ENCODE results near the gene PLA2G15. TPM values are rescaled to one million over a fixed set of nuclear protein-coding genes. Genes with fewer than 3 reads are reported as not detected.

The PLA2G15 gene
- total and polyA plus RNA-seq, 2 donors (not counting 1 experiment from before 2014, with no cell fraction given) = 6.1 to 12.5 TPM

DNA sequence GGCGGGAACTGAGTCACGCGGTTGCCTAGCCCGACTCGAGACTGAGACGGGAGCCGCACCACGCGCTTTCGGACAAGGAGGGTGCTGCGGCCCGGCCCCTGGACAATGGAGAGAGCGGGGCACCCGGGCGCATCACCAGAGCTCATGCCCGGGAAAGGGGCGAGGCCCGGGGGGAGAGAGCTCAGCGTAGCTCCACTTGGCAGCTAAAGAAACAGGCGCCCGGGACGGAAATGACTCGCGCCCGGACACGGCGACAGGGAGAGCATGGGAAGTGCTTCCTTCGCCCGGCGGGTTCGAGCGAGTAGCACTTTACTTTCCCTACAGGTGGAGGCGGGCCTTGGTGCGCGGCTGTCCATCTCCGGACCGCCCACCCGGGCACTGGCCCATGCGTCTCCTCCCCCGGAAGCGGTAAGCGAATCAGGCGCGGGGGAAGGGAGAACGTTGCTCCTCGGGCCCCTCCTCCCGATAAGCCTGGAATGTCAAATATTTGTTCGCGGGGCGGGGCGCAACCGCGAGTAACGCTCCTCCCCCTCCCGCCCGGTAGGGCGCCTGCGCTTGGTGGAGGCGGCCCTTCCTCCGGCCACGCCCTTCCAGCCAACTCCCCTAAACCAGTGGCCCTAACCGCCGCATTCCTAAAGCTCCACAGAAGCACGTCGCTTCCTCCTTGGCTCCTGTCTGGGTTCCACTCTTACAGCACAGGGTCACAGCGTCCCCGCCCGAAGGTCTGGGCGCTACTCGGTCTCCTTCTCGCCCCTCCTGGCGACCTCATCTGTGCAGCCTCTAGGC is 7.7 kb upstream of the PLA2G15 start:
- Histone ChIP-seq H3K27me3 (replicated peaks in 1 of 4; ENCODE audit: control extremely low read depth in 1 of 4, control insufficient read depth in 3 of 4, insufficient read depth in 4 of 4, low read length in 3 of 4) (no peaks in the 10 kb centered on the region), H3K79me2 (ENCODE audit: control insufficient read depth, insufficient read depth, low read length) (no peaks in the 10 kb centered on the region), H2AFZ (ENCODE audit: insufficient read depth, low read depth, low read length, poor library complexity, severe bottlenecking) (peak overlapping the region; percentile 84), H3K27ac (ENCODE audit: low read length in 2 of 2) (no peak overlapping the region), H3K36me3 (replicated peaks in 1 of 2; ENCODE audit: control extremely low read depth in 1 of 2, control insufficient read depth in 1 of 2, extremely low read depth in 1 of 2, insufficient read depth in 2 of 2, low read length in 1 of 2) (no peaks in the 10 kb centered on the region), H3K9me3 (ENCODE audit: control extremely low read depth in 1 of 3, control insufficient read depth in 2 of 3, insufficient read depth in 1 of 3, low read length in 2 of 3) (peaks cover 0 to 3% (median 0%) of the 10 kb centered on the region in 3 donors), H3K4me1 (ENCODE audit: control insufficient read depth in 2 of 2, insufficient read depth in 2 of 2, low read length in 2 of 2) (peaks cover 22 to 42% of the 10 kb centered on the region in 2 donors), H3K9ac (ENCODE audit: low read length) (peak overlapping the region; percentile 70), H4K20me1 (ENCODE audit: control insufficient read depth, insufficient read depth, low read length, poor library complexity, severe bottlenecking) (no peaks in the 10 kb centered on the region), H3K4me2 (replicated peaks; ENCODE audit: low read depth, low read length, poor library complexity, severe bottlenecking) (peak overlapping the region; percentile 92), H3K4me3 (ENCODE audit: control extremely low read depth in 1 of 5, extremely low read depth in 1 of 5, insufficient read depth in 1 of 5, low read depth in 2 of 5, low read length in 4 of 5) (peak overlapping the region; percentile 58 to 76 (median 68))
- ChIA-PET POLR2A (no interaction called here), CTCF (interaction anchor here (0.7 to 3.4 kb wide), 11 partner anchors 9 to 197 kb away, joined by 3 to 24 read pairs (median 6); partner anchors contain the start of genes PLA2G15 and SLC7A6)
- TF ChIP-seq, protein P1, sequence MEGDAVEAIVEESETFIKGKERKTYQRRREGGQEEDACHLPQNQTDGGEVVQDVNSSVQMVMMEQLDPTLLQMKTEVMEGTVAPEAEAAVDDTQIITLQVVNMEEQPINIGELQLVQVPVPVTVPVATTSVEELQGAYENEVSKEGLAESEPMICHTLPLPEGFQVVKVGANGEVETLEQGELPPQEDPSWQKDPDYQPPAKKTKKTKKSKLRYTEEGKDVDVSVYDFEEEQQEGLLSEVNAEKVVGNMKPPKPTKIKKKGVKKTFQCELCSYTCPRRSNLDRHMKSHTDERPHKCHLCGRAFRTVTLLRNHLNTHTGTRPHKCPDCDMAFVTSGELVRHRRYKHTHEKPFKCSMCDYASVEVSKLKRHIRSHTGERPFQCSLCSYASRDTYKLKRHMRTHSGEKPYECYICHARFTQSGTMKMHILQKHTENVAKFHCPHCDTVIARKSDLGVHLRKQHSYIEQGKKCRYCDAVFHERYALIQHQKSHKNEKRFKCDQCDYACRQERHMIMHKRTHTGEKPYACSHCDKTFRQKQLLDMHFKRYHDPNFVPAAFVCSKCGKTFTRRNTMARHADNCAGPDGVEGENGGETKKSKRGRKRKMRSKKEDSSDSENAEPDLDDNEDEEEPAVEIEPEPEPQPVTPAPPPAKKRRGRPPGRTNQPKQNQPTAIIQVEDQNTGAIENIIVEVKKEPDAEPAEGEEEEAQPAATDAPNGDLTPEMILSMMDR (IDR thresholded peaks at IDR 0.05) = no peak
- TF ChIP-seq EZH2 (IDR thresholded peaks at IDR 0.05; ENCODE audit: borderline replicate concordance, insufficient read depth, low read depth, low read length, poor library complexity, severe bottlenecking) = no peak
- ATAC-seq (ENCODE audit: low read depth) = peak; percentile 81
- Mint-ChIP-seq H3K4me1 (peaks cover 39% of the 10 kb centered on the region), H3K27ac (peak overlapping the region; percentile 83), H3K27me3 (no peaks in the 10 kb centered on the region), H3K9me3 (ENCODE audit: insufficient read depth) (no peaks in the 10 kb centered on the region), H3K4me3 (peak overlapping the region; percentile 98)
- DNase-seq = peak; percentile 88
- WGBS (ENCODE audit: insufficient coverage) = 1% methylated on average over 72 of the region's 72 CpGs
- intact Hi-C loops (cut with micrococcal nuclease) = loop anchor here (1.0 to 5.0 kb wide), 6 partner anchors 8 to 431 kb away; partner anchors contain the start of genes PLA2G15, RANBP10, SLC7A6 and SMPD3

DNA sequence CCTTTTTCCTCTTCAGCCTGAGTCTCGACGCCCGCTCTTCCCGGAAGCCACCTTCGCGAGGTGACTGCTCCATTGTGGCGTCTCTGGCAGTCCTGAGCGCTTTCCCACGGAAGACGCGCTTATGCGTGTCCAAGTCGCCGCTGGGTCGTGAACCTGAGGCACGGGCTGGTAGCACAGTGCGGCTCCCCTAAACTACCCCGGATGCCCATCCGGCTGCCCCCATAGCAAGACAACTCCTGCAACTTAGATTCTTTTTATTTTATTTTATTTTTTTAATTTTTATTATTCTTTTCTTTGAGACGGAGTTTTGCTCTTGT is 7.2 kb upstream of the PLA2G15 start:
- WGBS (ENCODE audit: insufficient coverage) = 4% methylated on average over 16 of the region's 20 CpGs
- Histone ChIP-seq H3K27ac (ENCODE audit: low read length in 2 of 2) (no peak overlapping the region), H3K4me2 (replicated peaks; ENCODE audit: low read depth, low read length, poor library complexity, severe bottlenecking) (peak overlapping the region; percentile 92), H3K79me2 (ENCODE audit: control insufficient read depth, insufficient read depth, low read length) (no peaks in the 10 kb centered on the region), H3K9me3 (ENCODE audit: control extremely low read depth in 1 of 3, control insufficient read depth in 2 of 3, insufficient read depth in 1 of 3, low read length in 2 of 3) (peaks cover 0 to 3% (median 0%) of the 10 kb centered on the region in 3 donors), H3K9ac (ENCODE audit: low read length) (peak overlapping the region; percentile 70), H2AFZ (ENCODE audit: insufficient read depth, low read depth, low read length, poor library complexity, severe bottlenecking) (peak overlapping the region; percentile 84), H3K36me3 (replicated peaks in 1 of 2; ENCODE audit: control extremely low read depth in 1 of 2, control insufficient read depth in 1 of 2, extremely low read depth in 1 of 2, insufficient read depth in 2 of 2, low read length in 1 of 2) (no peaks in the 10 kb centered on the region), H4K20me1 (ENCODE audit: control insufficient read depth, insufficient read depth, low read length, poor library complexity, severe bottlenecking) (no peaks in the 10 kb centered on the region), H3K27me3 (replicated peaks in 1 of 4; ENCODE audit: control extremely low read depth in 1 of 4, control insufficient read depth in 3 of 4, insufficient read depth in 4 of 4, low read length in 3 of 4) (no peaks in the 10 kb centered on the region), H3K4me1 (ENCODE audit: control insufficient read depth in 2 of 2, insufficient read depth in 2 of 2, low read length in 2 of 2) (peaks cover 22 to 42% of the 10 kb centered on the region in 2 donors), H3K4me3 (ENCODE audit: control extremely low read depth in 1 of 5, extremely low read depth in 1 of 5, insufficient read depth in 1 of 5, low read depth in 2 of 5, low read length in 4 of 5) (peak overlapping the region; percentile 58 to 76 (median 68))
- H3K4me1 Mint-ChIP-seq = peaks cover 37% of the 10 kb centered on the region
- no peak for DNase-seq
- ChIA-PET POLR2A (no interaction called here), CTCF (interaction anchor here (0.9 to 9.1 kb wide), 9 partner anchors 8 to 167 kb away, joined by 3 to 109 read pairs (median 7); partner anchors contain the start of gene SLC7A6)
- TF ChIP-seq, protein P1 (IDR thresholded peaks at IDR 0.05) = no peak
- H3K9me3 Mint-ChIP-seq (ENCODE audit: insufficient read depth) = no peaks in the 10 kb centered on the region
- no peak for ATAC-seq (ENCODE audit: low read depth)
- no peaks in the 10 kb centered on the region for H3K27me3 Mint-ChIP-seq
- peak overlapping the region; percentile 83 for H3K27ac Mint-ChIP-seq
- intact Hi-C loops (cut with micrococcal nuclease) = loop anchor here (5.0 kb wide), 1 partner anchor 406 kb away; no protein-coding TSS in a partner anchor
- H3K4me3 Mint-ChIP-seq = peak overlapping the region; percentile 98

Data from B cell (primary cell).